ENCODE results near the gene ZBED5. TPM values are rescaled to one million over a fixed set of nuclear protein-coding genes. Genes with fewer than 3 reads are reported as not detected.
"Not testable (repeated sequence)": the region's sequence is repeated elsewhere in the genome, so short reads cannot be mapped to it uniquely, and the experiment has no call there.

ZBED5 gene
- total RNA-seq, 4 donors from 2014 or later, result 27.3 to 36.5 (median 28.3) TPM

GRCh38 chr11:10844796-10845195, 13.1 kb downstream of the ZBED5 start:
- intact Hi-C loops (cut with DNase I), result no loop called here
- no peak for TF ChIP-seq CTCF (IDR thresholded peaks at IDR 0.05)
- no peak for TF ChIP-seq EP300 (IDR thresholded peaks at IDR 0.05)
- TF ChIP-seq POLR2AphosphoS5 (IDR thresholded peaks at IDR 0.05), result no peak
- TF ChIP-seq POLR2A (IDR thresholded peaks at IDR 0.05; ENCODE audit: low read depth), result no peak
- Histone ChIP-seq H3K4me3 (no peak overlapping the region), H3K9me3 (no peaks in the 10 kb centered on the region), H3K27me3 (no peaks in the 10 kb centered on the region), H3K27ac (replicated peaks in 1 of 4) (peak overlapping the region in 3 of 4 donors; percentile 8 to 55 (median 37)), H3K36me3 (no peaks in the 10 kb centered on the region), H3K4me1 (peaks cover 18 to 26% (median 21%) of the 10 kb centered on the region in 4 donors)
- no peak for DNase-seq (ENCODE audit: extremely low spot score)

GRCh38 chr11:10844356-10844755, 13.5 kb downstream of the ZBED5 start:
- no peak for DNase-seq (ENCODE audit: extremely low spot score)
- Histone ChIP-seq H3K9me3 (no peaks in the 10 kb centered on the region), H3K27me3 (no peaks in the 10 kb centered on the region), H3K4me1 (peaks cover 18 to 26% (median 21%) of the 10 kb centered on the region in 4 donors), H3K27ac (replicated peaks in 1 of 4) (peak overlapping the region in 3 of 4 donors; percentile 8 to 55 (median 37)), H3K36me3 (no peaks in the 10 kb centered on the region), H3K4me3 (no peak overlapping the region)
- no peak for TF ChIP-seq CTCF (IDR thresholded peaks at IDR 0.05)
- TF ChIP-seq EP300 (IDR thresholded peaks at IDR 0.05), result no peak
- no peak for TF ChIP-seq POLR2A (IDR thresholded peaks at IDR 0.05; ENCODE audit: low read depth)
- TF ChIP-seq POLR2AphosphoS5 (IDR thresholded peaks at IDR 0.05), result no peak
- intact Hi-C loops (cut with DNase I), result no loop called here

GRCh38 chr11:10838881-10839280, 19.0 kb downstream of the ZBED5 start:
- H3K9me3 ChIP-seq, result no peaks in the 10 kb centered on the region
- peaks cover 0 to under 1% (median 0%) of the 10 kb centered on the region in 4 donors for H3K4me1 ChIP-seq
- WGBS, result 65% methylated on average over 3 of the region's 3 CpGs
- DNase-seq (ENCODE audit: extremely low spot score), result no peak
- intact Hi-C loops (cut with DNase I), result no loop called here
- H3K27me3 ChIP-seq, result no peaks in the 10 kb centered on the region
- no peak for TF ChIP-seq POLR2A (IDR thresholded peaks at IDR 0.05; ENCODE audit: low read depth)
- TF ChIP-seq CTCF (IDR thresholded peaks at IDR 0.05), result no peak
- no peak for TF ChIP-seq POLR2AphosphoS5 (IDR thresholded peaks at IDR 0.05)
- no peak for TF ChIP-seq EP300 (IDR thresholded peaks at IDR 0.05)
- no peak overlapping the region for H3K27ac ChIP-seq (replicated peaks in 1 of 4)
- no peaks in the 10 kb centered on the region for H3K36me3 ChIP-seq
- H3K4me3 ChIP-seq, result no peak overlapping the region

- H3K4me3 ChIP-seq, result no peak overlapping the region
- no peak for DNase-seq (ENCODE audit: extremely low spot score)
- H3K27ac ChIP-seq (replicated peaks in 1 of 4), result no peak overlapping the region
- intact Hi-C loops (cut with DNase I), result no loop called here
- H3K36me3 ChIP-seq, result no peaks in the 10 kb centered on the region
- no peak for TF ChIP-seq POLR2AphosphoS5 (IDR thresholded peaks at IDR 0.05)
- TF ChIP-seq POLR2A (IDR thresholded peaks at IDR 0.05; ENCODE audit: low read depth), result no peak
- no peak for TF ChIP-seq EP300 (IDR thresholded peaks at IDR 0.05)
- TF ChIP-seq CTCF (IDR thresholded peaks at IDR 0.05), result no peak
- no peaks in the 10 kb centered on the region for H3K27me3 ChIP-seq
- no peaks in the 10 kb centered on the region for H3K9me3 ChIP-seq
- H3K4me1 ChIP-seq, result no peaks in the 10 kb centered on the region
These were observed 19.8 kb downstream of the ZBED5 start for GRCh38 chr11:10838083-10838482.

GRCh38 chr11:10836884-10837283, 21.0 kb downstream of the ZBED5 start:
- 89% methylated on average over 4 of the region's 4 CpGs for WGBS
- H3K4me3 ChIP-seq; H3K9me3 ChIP-seq; H3K27me3 ChIP-seq; intact Hi-C loops (cut with DNase I); H3K4me1 ChIP-seq; H3K36me3 ChIP-seq; DNase-seq (ENCODE audit: extremely low spot score); H3K27ac ChIP-seq (replicated peaks in 1 of 4): not testable (repeated sequence)
